GM23248 (cell line): ENCODE measurements around the gene B4GALT6. TPM values are rescaled to one million over a fixed set of nuclear protein-coding genes. Genes with fewer than 3 reads are reported as not detected.

Experiments
- DNase-seq: peaks from one replicate; pipeline ENCODE4 v3.0.0-alpha.2; 2015
- H2AFZ ChIP-seq: fragments of 200-600 bp; sonication (generic); 2 replicates; pipeline ENCODE4 v1.6.1; 2016; ENCODE audit warnings: antibody characterized with exemption
- H3F3A ChIP-seq: fragments of 200-600 bp; sonication (generic); 2 replicates; pipeline ENCODE4 v1.6.1; 2016; ENCODE audit warnings: mild to moderate bottlenecking, antibody characterized with exemption, mixed run types; ENCODE audit not compliant: insufficient read depth
- H3K27ac ChIP-seq: fragments of 200-600 bp; sonication (generic); 2 replicates; pipeline ENCODE4 v1.5.1; 2016; ENCODE audit warnings: mild to moderate bottlenecking
- H3K27me3 ChIP-seq: fragments of 200-600 bp; sonication (generic); replicated peaks from 2 replicates; pipeline ENCODE4 v1.6.1; 2016; ENCODE audit warnings: mild to moderate bottlenecking; ENCODE audit not compliant: insufficient read depth
- H3K36me3 ChIP-seq: fragments of 200-600 bp; sonication (generic); 2 replicates; pipeline ENCODE4 v1.6.1; 2016; ENCODE audit warnings: low read depth, mild to moderate bottlenecking
- H3K4me1 ChIP-seq: fragments of 200-600 bp; sonication (generic); 2 replicates; pipeline ENCODE4 v1.6.1; 2016; ENCODE audit warnings: mild to moderate bottlenecking; ENCODE audit not compliant: insufficient read depth
- H3K4me2 ChIP-seq: fragments of 200-600 bp; sonication (generic); one replicate; pipeline ENCODE4 v1.6.1; 2016; ENCODE audit warnings: mild to moderate bottlenecking; ENCODE audit not compliant: unreplicated experiment
- H3K4me3 ChIP-seq: fragments of 200-600 bp; sonication (generic); 2 replicates; pipeline ENCODE4 v1.5.1; 2016; ENCODE audit warnings: mild to moderate bottlenecking
- H3K79me2 ChIP-seq: fragments of 200-600 bp; sonication (generic); 2 replicates; pipeline ENCODE4 v1.6.1; 2016; ENCODE audit warnings: mild to moderate bottlenecking; ENCODE audit not compliant: insufficient read depth
- H3K9ac ChIP-seq: fragments of 200-600 bp; sonication (generic); 2 replicates; pipeline ENCODE4 v1.6.1; 2016; ENCODE audit warnings: mild to moderate bottlenecking
- H3K9me2 ChIP-seq: fragments of 200-600 bp; sonication (generic); 2 replicates; pipeline ENCODE4 v1.6.1; 2016; ENCODE audit warnings: mixed run types, mild to moderate bottlenecking, moderate library complexity; ENCODE audit not compliant: insufficient read depth
- H3K9me3 ChIP-seq: fragments of 200-600 bp; sonication (generic); one replicate; pipeline ENCODE4 v1.6.1; 2017; ENCODE audit warnings: low read depth
- H4K20me1 ChIP-seq: fragments of 200-600 bp; sonication (generic); 2 replicates; pipeline ENCODE4 v1.6.0; 2016; ENCODE audit not compliant: insufficient read depth
- EZH2 ChIP-seq: fragments of 200-600 bp; sonication (generic); IDR thresholded peaks from 2 replicates; pipeline ENCODE4 v1.6.1; 2018; ENCODE audit warnings: antibody characterized with exemption, mild to moderate bottlenecking; ENCODE audit not compliant: insufficient read depth, poor library complexity, severe bottlenecking
- EZH2phosphoT487 ChIP-seq: fragments of 200-600 bp; sonication (generic); IDR thresholded peaks from 2 replicates; pipeline ENCODE4 v1.6.1; 2018; ENCODE audit warnings: antibody characterized with exemption, moderate library complexity, mild to moderate bottlenecking, low read depth; ENCODE audit not compliant: insufficient read depth
- WGBS, 2 experiments: methylation state at CpG; one replicate each; pipeline ENCODE4 v1.1.6; 2015 to 2017; ENCODE audit warnings: low lambda C conversion rate in 2 of 2, low coverage in 1 of 2; ENCODE audit errors: missing lambda C conversion rate in 2 of 2; 5-methylcytosine and 5-hydroxymethylcytosine counted together
- in situ Hi-C: fragments of 300-500 bp; cut with MboI; formaldehyde crosslinking; loops from 2 replicates; pipeline ENCODE4 v1.15.0; 2020
- polyA plus RNA-seq: library from polyadenylated mRNA; unstranded; fragments of >200 nt; fragmentation: Nextera tagmentation; extraction: Ambion mirVana; gene quantifications from 2 replicates; pipeline ENCODE4 v1.2.1, GENCODE V29; 2016
- total RNA-seq: library from RNA; depleted of rRNA; stranded (reverse); fragments of >200 nt; shearing (Covaris generic); gene quantifications from 2 replicates; pipeline ENCODE4 v1.2.3, GENCODE V29; 2014

The B4GALT6 gene
- total and polyA plus RNA-seq, 2 experiments from 2014 or later: 1.2 to 2.4 TPM

GRCh38 chr18:31606265-31606664, 78.1 kb downstream of the B4GALT6 start:
- in situ Hi-C loops: no loop called here
- Histone ChIP-seq H3K4me3 (no peak overlapping the region), H3K9me3 (no peaks in the 10 kb centered on the region), H3K4me1 (no peaks in the 10 kb centered on the region), H3K27me3 (no peaks in the 10 kb centered on the region; the same call in 1 of the 2 replicates), H3K36me3 (no peaks in the 10 kb centered on the region), H3K79me2 (no peaks in the 10 kb centered on the region), H3F3A (no peaks in the 10 kb centered on the region), H4K20me1 (no peaks in the 10 kb centered on the region), H3K4me2 (no peak overlapping the region), H2AFZ (no peak overlapping the region), H3K9ac (no peak overlapping the region), H3K27ac (no peak overlapping the region), H3K9me2 (no peaks in the 10 kb centered on the region)
- WGBS, 2 experiments: 66 to 77% methylated on average over 2 of the region's 2 CpGs
- no peak for DNase-seq
- no peak for TF ChIP-seq EZH2phosphoT487
- no peak for TF ChIP-seq EZH2

GRCh38 chr18:31603315-31603714, 81.1 kb downstream of the B4GALT6 start:
- H3K27me3 ChIP-seq: no peaks in the 10 kb centered on the region
- no peak overlapping the region for H3K4me3 ChIP-seq
- in situ Hi-C loops: no loop called here
- H3K9ac ChIP-seq: no peak overlapping the region
- H4K20me1 ChIP-seq: no peaks in the 10 kb centered on the region
- no peak for TF ChIP-seq EZH2
- no peaks in the 10 kb centered on the region for H3K9me3 ChIP-seq
- no peaks in the 10 kb centered on the region for H3K36me3 ChIP-seq
- H3F3A ChIP-seq: no peaks in the 10 kb centered on the region
- no peaks in the 10 kb centered on the region for H3K9me2 ChIP-seq
- H3K4me1 ChIP-seq: no peaks in the 10 kb centered on the region
- no peak overlapping the region for H2AFZ ChIP-seq
- no peak overlapping the region for H3K4me2 ChIP-seq
- peak; percentile 61 for DNase-seq
- H3K27ac ChIP-seq: no peak overlapping the region
- no peaks in the 10 kb centered on the region for H3K79me2 ChIP-seq

GRCh38 chr18:31598021-31598805, 86.2 kb downstream of the B4GALT6 start:
- Histone ChIP-seq H3K27ac (no peak overlapping the region), H4K20me1 (no peaks in the 10 kb centered on the region), H2AFZ (no peak overlapping the region), H3K4me1 (peaks cover 6% of the 10 kb centered on the region; the same call in 1 of the 2 replicates), H3K27me3 (no peaks in the 10 kb centered on the region), H3K9me3 (no peaks in the 10 kb centered on the region), H3K9me2 (no peaks in the 10 kb centered on the region), H3K9ac (no peak overlapping the region), H3K4me2 (no peak overlapping the region), H3F3A (no peaks in the 10 kb centered on the region), H3K36me3 (no peaks in the 10 kb centered on the region), H3K4me3 (no peak overlapping the region), H3K79me2 (no peaks in the 10 kb centered on the region)
- in situ Hi-C loops: no loop called here
- TF ChIP-seq EZH2phosphoT487 (no peak), EZH2 (no peak)
- DNase-seq: peak; percentile 38
- WGBS, 2 experiments: 49 to 54% methylated on average over 13 of the region's 13 CpGs

GRCh38 chr18:31596081-31596872, 88.1 kb downstream of the B4GALT6 start:
- no peak overlapping the region for H3K9ac ChIP-seq
- H3K27ac ChIP-seq: peak overlapping the region; percentile 33; the same call in 1 of the 2 replicates
- H3K79me2 ChIP-seq: no peaks in the 10 kb centered on the region
- H3K4me1 ChIP-seq: peaks cover 6% of the 10 kb centered on the region; the same call in 1 of the 2 replicates
- no peak overlapping the region for H2AFZ ChIP-seq
- DNase-seq: peak; percentile 41
- H4K20me1 ChIP-seq: no peaks in the 10 kb centered on the region
- H3K9me3 ChIP-seq: no peaks in the 10 kb centered on the region
- no peaks in the 10 kb centered on the region for H3K36me3 ChIP-seq
- no peak overlapping the region for H3K4me3 ChIP-seq
- no peak overlapping the region for H3K4me2 ChIP-seq
- TF ChIP-seq EZH2 (no peak), EZH2phosphoT487 (no peak)
- no peaks in the 10 kb centered on the region for H3K27me3 ChIP-seq
- in situ Hi-C loops: no loop called here
- H3K9me2 ChIP-seq: no peaks in the 10 kb centered on the region
- WGBS, 2 experiments: 61% methylated on average over 9 of the region's 9 CpGs
- H3F3A ChIP-seq: no peaks in the 10 kb centered on the region
